Embryonic facial prominence (tissue), 1 donor: ENCODE results near the gene CD55.

Experiments
- DNase-seq: peaks from one replicate; pipeline ENCODE4 v3.0.0-alpha.2; 2016; ENCODE audit errors: extremely low spot score

CD55 gene

DNA sequence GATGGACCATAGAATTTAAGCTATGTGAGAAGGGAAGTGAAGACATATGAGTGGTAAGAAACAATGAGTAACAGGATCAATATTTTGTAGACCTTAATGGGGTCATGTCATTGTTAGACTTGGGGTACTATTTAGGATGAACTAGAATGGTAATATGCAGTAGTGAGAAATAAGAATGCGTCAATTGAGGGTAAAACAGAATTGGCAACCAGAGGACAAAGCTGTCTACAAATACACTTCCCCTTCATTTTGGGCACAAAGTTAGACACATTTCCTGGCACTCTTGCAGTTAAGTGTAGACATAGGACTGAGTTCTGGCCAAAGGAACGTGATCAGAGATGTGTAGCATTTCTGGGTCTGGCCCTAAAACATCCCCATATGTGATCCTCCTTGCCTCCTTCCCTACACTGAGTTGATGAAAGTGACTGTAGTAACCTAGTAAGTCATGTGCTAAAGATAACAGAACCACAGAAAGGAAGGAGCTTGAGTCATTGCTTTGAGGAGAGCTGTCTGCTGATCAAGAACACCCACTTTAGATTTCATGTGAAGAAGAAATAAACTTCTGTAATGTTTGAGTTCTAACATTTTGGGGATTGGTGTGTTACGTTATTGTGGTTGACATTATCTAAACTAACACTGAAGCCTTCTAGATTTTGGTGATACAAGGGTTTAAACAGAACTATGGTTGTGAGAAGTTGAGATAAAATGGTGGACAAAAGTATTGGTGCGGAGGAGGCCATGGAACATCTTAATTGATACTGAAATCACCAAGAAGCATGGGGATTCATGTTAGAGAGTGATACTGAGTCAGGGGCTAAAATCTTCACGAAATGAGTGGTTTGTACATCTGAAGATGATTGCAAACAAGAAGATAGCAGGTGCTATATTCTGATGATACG, 41.7 kb downstream of the CD55 start:
- no peak for DNase-seq

DNA sequence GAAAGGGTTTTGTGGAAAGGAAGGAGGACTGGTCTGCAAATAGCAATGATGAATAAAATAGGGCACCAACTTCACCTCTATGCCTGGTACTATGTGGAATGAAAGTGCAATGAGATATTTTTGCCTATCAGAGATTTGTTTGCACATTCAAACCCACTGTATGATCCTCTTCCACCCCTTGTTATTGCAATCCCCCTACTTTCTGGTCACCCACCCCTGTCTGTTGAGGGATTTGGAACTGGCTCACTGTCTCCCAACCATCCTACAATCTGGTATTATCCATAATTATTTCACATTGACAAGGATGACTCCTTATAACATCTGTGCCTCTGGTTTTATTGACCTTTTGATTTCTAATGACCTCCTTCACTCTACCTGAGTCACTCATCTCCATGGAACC, 42.4 kb downstream of the CD55 start:
- no peak for DNase-seq

DNA sequence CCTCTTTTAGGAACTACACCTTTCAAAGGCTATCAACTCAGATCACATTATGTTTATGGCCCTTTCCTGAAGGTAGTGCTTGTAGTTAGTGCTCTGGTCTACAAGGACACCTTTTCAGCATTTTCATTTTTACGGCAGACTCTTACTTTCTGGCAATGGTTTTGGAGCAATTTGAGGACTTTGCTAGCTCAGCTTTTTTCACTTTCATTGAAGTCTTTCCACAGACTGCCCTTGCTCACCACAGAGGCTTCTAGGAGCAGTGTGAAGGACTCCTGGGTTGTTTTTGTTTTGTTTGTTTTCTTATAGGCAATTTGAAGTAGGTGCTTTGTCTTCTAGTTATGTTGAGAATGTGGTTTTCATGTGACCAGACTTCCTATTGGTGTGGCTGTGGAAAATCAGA, 43.1 kb downstream of the CD55 start:
- no peak for DNase-seq

- DNase-seq, result no peak
Observed at GRCh38 chr1:207365063-207365462, 43.6 kb downstream of the CD55 start.

DNA sequence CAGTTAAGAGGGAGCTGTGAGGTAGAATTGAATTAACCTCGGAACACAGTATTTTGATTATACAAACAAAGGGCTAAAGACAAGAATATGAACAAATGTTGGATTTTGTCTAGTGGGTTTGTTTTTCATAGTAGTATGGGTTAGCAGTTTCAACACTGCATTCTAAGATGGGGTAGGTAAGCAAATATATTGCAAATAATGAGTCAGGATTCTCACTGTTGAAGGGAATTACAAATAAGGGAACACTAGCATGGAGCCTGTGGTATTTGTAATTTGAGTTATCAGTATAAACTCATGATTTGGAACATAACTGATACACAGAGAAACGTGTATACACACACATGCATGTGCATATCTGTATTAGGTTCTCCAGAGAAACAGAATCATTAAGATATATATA, 44.5 kb downstream of the CD55 start:
- no peak for DNase-seq

DNA sequence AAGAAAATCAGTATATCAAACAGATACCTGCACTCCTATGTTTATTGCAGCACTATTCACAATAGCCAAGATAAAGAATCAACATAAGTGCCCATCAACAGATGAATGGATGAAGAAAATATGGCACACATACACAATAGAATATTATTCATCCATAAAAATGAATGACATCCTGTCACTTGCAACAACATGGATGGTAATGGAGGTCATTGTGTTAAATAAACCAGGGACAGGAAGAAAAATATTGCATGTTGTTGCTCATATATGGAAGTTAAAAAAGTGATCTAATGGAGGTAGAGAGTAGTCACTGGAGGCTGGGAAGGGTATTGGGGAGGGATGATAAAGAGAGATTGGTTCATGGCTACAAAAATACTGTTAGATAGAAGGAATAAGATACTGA, 67.2 kb downstream of the CD55 start:
- DNase-seq, result no peak

DNA sequence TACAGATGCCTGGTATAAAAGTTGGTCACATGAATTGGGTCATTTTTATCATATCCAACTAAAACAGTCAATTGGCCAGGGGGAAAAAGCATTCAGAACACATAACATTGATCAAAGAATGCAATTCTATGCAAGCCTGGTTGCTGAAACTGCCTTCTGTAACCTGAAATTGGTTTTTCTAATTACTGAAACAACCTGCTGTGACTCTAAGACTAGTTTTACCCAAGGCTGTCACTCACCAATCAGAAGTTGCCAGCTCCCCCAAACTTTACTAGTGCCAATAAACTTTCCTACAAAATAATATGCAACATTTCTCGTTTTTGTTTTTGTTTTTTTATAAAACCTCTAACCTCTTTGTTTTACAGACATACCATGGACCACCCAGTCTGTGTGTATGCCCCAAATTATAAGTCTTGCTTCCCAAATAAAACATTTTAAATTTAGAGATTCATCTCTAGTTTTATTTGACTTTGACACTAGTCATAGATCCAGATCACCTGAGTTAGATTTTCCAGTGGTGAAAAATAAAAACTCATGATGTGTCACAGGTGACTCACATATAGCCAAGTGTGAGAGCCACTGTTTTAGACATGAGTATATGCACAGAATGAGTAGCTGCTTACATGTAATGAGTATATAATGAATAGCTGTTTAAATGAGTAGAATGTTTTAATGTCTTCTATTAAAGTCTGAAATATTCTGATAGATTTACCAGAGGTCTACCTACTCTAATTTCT, 68.4 kb downstream of the CD55 start:
- DNase-seq, result no peak

- DNase-seq, result peak; percentile 20
Observed at GRCh38 chr1:207393610-207394009, 72.1 kb downstream of the CD55 start.

- no peak for DNase-seq
Observed at GRCh38 chr1:207396168-207396746, 74.8 kb downstream of the CD55 start.

DNA sequence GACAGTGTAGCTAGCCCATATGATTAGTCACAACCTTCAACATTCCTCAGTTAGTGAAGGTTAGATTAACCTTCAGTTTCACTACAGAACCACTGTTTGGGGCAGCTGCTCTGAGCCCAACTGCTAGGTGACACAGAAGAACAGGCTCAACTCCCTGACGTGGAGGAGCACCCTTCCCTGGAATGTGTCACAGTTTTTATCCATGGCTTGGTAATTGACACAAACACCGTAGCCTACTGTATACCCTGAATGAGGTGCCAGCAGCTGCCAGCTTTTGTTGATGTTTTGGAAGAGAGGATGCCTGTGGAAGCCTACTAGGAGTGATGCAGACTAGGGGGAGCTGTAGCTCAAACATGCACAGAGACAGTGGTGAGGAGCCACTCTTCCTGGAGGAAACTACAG, 76.0 kb downstream of the CD55 start:
- DNase-seq, result no peak

GRCh38 chr1:207398986-207399385, 77.5 kb downstream of the CD55 start:
- no peak for DNase-seq

DNA sequence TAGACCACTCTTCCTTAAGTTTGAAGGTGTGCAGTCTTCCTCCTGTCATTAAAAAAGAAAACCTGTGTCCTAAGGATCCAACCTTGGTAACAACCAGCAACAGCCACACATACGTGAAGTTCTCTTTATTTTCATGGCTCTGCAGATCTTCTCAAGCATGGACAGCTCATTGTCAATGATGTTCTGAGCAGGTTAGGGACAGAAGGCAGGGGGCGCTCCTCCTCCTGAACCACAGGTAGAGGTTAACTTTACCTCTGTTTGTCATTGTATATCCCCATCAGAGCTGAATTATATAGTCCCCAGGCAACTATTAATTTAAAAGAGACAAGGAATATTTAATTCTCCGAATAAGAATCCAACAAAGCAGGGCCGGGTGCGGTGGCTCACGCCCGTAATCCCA, 80.1 kb downstream of the CD55 start:
- no peak for DNase-seq

GRCh38 chr1:207402744-207403143, 81.3 kb downstream of the CD55 start:
- DNase-seq, result no peak

GRCh38 chr1:207404849-207405525, 83.5 kb downstream of the CD55 start:
- DNase-seq, result peak; percentile 73

- no peak for DNase-seq
Observed at GRCh38 chr1:207405814-207406213, 84.3 kb downstream of the CD55 start.

- no peak for DNase-seq
Observed at GRCh38 chr1:207407655-207408260, 86.3 kb downstream of the CD55 start.
